Stimulated activated CD8-positive, alpha-beta memory T cell treated with anti-CD3 and anti-CD28 coated beads, Interleukin-7, amount 100 ng/mL, for 24 hours (primary cell): ENCODE data around the gene GATA6.

Experiments
- DNase-seq: peaks from one replicate; pipeline ENCODE4 v3.0.0-alpha.2; 2020; ENCODE audit warnings: low read depth

Gene GATA6

GRCh38 chr18:22169011-22169888 lies at the start of gene GATA6:
Gene GATA6 (plus strand): TSS chr18:22169589. CDS start chr18:22171145, 1,556 bp downstream.
- peak; percentile 14 for DNase-seq

DNA sequence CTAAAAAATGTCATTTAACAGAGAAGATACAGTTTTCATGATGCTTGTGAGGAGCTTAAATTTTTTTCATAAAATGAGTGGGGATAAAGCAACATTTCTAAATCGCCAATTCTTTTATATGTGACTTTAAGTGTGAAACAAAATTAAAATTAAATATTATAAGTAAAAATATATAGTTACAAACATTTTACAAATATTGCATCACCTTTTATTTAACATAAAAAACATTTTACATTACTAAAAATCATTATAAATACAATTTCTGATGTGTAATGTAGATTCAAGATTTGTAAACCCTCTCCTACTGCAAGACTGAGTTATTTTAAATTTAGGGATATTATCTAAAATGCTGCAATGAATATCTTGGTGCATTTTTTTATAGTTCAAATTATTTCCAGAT lies 44.4 kb upstream of the GATA6 start:
- DNase-seq: no peak

- no peak for DNase-seq
These were observed 40.4 kb upstream of the GATA6 start for GRCh38 chr18:22128954-22129353.

DNA sequence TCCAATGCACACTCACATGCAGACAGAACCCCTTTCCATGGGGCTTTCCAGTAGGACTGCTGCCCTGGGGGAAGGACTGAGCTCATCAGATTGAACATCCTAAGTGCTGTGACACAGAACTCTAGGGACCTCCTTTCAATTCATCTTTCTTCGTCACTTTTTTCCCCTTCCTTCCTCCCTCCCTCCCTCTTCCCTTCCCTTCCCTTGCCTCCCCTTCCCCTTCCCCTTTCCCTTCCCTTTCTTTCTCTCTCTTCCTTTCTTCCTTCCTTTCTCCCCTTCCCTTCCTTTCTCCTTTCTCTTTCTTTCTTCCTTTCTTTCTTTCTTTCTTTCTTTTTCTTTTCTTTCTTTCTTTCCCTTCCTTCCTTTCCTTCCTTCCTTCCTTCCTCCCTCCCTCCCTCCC lies 39.6 kb upstream of the GATA6 start:
- DNase-seq: no peak

DNA sequence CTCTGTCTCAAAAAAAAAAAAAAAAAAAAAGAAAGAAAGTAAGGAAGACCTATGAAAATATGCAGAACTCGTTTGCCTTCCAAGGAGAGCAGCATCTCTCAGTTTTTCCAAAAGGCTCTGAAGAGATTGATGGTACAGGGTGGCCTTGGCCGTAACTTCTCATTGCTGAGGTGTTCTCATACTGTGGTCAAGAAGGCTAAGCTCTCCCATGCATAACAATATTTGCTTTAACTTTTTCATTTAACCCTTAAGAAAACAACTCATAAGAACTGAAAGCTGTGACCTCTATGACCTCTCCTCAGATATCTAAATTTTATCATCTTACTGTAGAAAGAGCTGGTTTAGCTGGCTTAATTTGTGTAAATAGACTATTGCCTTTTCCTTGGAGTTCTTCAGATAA lies 37.1 kb upstream of the GATA6 start:
- no peak for DNase-seq

DNA sequence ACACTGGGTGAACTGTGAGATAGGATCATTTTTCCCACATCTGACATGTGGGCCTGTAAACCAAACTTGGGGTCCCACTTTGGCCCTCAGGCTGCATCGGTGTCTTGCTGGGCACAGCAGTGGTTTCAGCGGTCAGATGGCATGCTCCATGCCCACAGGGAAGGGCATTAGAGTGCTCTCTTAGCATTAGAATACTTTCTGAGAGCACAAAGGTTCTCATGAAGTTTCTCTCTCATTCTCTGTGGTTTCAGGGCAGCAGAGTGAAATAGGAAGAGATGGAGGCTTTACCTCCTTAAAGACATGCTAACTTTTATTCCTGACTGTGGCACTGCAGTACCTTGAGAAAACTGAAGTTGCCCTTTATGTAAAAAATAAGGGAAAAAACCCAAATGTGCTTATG lies 36.6 kb upstream of the GATA6 start:
- no peak for DNase-seq

DNA sequence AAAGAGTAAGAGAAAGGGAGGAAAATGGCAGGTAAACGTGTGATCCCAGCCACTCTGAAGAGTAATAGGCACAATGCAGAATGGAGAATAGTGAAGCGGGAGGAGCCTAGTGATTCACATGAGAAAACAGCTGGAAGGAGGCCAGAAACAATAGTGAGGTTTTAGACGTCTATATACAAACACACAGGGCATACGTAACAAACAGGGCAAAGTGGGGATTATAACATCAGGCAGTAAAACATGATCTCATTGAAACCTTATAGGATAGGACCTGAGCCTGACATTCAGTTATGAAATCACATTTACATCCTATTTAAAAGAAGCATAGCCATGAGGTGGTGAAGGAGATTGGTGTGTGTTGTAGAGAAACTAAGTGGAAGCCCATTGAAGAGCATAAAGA lies 33.0 kb upstream of the GATA6 start:
- no peak for DNase-seq

DNA sequence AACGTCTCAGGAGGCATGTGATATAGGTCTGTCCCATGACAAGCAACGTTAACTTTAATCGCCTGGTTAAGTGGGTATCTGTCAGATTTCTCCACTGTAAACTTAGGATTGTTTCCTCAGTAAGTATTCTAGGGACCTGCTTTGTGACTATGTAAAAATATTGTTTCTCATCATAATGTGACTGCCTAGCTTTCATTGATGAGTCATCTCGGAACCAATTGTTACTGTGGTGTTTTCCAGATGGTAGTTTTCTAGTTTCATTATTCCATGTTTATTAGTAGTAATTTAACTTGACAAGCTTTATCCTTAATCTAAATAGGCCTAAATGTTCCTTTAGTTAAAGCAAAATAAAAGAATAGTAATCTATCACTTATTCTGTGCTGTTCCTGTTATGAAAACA lies 28.2 kb upstream of the GATA6 start:
- no peak for DNase-seq

DNA sequence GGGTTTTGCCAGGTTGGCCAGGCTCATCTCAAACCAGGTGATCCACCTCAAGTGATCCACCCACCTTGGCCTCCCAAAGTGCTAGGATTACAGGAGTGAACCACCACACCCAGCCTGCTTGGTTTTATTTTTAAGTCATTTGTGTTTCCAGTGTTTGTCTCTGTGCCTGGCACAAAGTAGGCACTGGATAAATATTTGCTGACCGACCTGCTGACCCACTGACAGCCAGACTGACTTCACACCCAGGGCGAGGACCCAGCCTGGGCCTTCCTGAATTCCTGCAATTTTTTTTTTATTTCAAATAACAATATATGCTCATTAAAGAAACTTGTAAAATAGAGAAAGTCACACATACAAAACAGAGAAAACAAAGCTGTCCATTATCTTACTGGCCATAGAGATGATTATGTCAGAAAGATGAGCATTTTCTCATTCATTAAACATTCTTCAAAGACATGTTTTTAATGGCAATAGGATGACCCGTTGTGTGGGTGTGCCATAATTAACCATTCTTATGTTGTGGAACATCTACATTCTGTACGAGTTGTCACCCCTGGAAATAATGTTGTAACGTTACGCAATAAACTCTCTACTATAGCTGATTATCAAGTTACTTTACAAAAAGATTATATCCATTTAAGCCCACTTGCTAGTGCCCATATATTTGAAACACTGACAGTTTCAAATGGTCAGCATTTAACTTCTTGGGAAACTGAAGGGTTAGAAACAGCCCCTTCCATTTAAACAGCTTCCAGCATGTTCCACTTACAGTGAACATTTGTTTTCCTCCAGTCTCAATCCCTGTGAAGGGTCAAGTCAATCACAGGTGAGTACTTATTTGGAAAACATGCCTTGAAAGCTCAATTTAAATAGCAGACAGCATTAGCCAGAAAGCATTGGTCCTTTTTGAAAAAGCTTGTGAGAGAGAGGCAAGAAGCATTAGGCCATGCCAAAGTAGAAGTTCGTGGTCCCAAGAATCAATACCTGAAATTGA lies 25.7 kb upstream of the GATA6 start:
- DNase-seq: no peak

GRCh38 chr18:22145160-22145559 lies 24.2 kb upstream of the GATA6 start:
- DNase-seq: no peak

DNA sequence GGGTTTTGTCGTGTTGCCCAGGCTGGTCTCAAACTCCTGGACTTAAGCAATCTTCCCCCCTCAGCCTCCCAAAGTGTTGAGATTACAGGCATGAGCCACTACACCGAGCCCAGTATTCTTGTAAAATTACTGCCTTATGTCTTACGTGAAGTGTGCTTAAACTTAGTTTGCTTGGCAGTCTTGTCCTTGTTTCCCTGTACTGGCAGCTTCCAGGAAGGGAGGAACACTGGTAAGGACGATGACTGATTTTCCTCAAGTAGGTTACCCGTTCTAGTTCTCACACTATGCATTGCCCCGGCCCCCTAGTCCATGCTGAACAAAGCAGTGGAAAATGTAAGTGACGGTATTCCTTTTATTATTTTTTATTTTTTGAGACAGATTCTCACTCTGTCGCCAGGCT lies 19.7 kb upstream of the GATA6 start:
- DNase-seq: no peak

GRCh38 chr18:22152093-22152492 lies 17.3 kb upstream of the GATA6 start:
- no peak for DNase-seq

- no peak for DNase-seq
These were observed 16.0 kb upstream of the GATA6 start for GRCh38 chr18:22153428-22153827.

DNA sequence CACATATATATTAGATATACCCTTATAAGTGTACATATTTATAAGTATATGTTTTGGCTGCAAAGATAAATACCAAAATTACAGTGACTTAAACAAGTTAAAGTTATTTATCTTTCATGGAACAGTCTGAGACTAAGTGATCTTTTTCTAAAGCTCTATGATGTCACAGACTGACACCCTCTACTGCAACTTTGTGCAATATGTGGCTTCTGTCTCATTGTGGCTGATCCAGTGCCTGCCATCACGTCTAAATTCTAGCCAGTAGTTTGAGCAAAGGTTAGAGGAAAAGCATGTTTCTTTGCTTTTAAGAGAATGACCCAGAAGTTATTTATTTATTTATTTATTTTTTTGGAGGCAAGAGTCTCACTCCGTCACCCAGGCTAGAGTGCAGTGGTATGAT lies 13.8 kb upstream of the GATA6 start:
- DNase-seq: no peak

DNA sequence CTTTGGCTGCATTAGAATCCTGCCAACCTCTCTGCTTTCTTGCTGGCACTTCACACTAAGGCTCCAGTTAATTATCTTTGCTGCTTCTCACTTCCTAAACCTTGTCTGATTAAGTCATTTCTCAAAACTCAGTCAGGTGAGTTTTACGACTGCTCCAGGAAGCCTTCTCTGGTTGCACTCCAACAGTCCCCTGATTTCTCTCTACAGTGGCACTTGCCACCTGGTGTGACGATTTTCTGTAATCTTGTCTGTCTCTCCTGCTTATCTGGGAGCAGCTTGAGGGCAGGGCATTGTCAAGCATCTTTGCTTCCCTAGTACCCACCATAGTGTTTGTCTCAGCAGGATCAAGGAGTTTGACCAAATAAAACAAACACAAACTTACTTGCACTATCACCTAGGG lies 10.4 kb upstream of the GATA6 start:
- DNase-seq: no peak

DNA sequence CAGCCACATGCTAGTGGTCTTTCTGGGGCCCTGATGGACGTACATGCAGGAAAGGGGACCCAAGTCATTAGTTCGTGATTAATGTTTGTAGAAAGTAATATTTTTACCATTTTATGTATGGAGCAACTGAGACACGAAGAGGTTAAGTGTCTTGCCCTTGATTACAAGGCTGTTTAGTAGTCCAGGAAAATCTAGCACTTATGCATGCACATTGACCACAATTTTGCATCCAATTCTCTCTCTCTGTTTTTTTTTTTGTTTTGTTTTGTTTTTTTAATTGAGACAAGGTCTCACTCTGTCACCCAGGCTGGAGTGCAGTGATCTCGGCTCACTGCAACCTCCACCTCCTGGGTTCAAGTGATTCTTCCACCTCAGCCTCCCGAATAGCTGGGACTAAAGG lies 8.3 kb upstream of the GATA6 start:
- no peak for DNase-seq

DNA sequence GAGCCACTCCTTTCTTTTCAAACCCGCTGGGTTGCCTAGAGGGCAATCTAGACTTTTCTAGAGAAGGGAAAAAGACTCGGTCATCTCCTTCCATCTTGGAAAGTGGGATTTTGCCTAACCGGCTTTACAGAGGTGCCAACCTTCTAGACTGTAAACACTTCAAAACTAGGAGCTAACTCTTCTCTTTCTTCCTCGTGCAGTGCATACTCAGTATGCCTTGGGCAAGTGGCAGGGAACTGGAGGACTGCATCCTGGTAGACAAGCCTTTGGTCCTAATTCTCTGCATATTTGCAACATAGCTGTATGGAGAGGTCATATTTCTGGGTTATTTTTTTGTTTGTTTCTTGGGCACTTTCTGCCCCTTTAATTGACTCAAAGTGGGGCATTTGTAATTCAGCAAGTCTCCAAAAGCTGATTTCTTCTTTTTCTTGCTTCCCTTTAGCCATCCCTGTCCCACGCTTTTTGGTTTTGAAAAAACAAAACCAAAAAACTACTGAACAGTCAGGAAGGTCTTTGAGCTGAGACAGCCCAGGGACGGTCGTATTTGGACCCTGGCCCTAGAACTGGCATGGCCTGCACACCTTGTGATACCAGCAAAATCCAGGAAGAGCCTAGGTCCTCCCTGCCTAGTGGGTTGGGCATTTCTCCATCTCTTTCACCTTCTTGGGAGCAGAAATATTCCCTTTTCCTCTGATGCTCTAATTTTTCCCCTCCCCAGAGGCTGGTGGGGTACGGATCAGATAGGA lies 5.8 kb upstream of the GATA6 start:
- no peak for DNase-seq

GRCh38 chr18:22164337-22165048 lies 4.9 kb upstream of the GATA6 start:
- no peak for DNase-seq

DNA sequence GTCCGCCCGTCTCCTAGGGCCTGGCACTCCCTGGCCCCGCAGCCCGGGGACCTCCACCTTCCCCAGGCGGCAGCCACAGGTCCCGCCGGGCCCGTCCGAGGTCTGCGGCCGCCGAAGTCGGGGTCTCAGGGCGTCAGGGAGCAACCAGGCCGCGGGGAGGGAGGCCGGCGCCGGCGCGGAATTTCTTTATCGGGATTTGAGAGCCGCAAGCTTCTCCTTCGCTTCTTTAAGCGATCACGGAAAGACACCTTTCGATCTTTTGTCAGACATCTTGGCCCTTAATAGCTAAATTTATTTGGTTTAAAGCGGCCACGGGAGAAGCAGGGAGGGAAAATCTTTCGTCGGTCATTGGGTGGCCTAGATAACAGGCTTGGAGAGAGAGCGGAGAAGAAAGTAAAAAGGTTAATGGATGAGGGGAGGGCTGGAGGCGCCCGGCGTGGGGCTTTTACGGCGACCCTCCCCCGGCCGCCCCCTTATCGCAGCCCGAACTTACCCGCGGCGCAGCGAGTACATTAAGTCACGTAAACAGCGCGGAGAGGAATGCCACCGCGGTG lies 4.3 kb upstream of the GATA6 start:
- DNase-seq: no peak

DNA sequence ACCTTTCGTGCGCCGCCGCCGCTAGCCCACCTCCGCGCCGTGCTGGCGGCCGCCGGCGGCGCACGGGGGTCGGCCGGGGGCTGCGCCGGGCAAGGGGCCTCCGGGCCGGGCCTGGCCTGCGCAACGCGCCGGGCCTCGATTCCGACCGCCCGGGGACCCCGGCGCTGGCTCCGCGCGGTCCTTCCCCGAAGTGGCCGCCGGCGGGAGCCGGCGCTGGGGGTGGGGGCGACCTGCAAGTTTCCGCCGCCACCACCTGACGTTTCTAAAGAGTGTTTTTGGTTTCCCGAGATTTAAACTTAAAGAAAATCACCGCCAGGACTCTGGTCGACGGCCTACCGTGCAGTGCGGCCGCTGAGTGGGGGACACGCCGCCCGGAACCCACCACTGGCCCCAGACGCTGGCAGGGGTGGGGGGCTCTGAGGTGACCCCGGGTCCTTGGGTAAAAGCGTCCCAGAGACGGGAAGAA lies 3.8 kb upstream of the GATA6 start:
- DNase-seq: no peak
